Measurements from ENCODE around the gene TMEM183A.

TMEM183A gene

GRCh38 chr1:203072002-203072602 lies 64.9 kb downstream of the TMEM183A start:
- DNase-seq (ENCODE audit: insufficient read length, low spot score) (no peak), FAIRE-seq (no peak)
- TF ChIP-seq PAX5 (IDR thresholded peaks at IDR 0.05; ENCODE audit: insufficient read depth, low read length, severe bottlenecking) (no peak), SPI1 (IDR thresholded peaks at IDR 0.05; ENCODE audit: low read depth, low read length) (no peak), POLR2AphosphoS5 (IDR thresholded peaks at IDR 0.05; ENCODE audit: low read depth, low read length) (no peak), POU2F2 (IDR thresholded peaks at IDR 0.05; ENCODE audit: low read depth, low read length) (no peak), POLR2A (IDR thresholded peaks at IDR 0.05; ENCODE audit: low read depth, low read length) (no peak), TAF1 (IDR thresholded peaks at IDR 0.05; ENCODE audit: low read depth, low read length) (no peak)

GRCh38 chr1:203072911-203073310 lies 65.7 kb downstream of the TMEM183A start:
- DNase-seq (ENCODE audit: insufficient read length, low spot score) (no peak), FAIRE-seq (no peak)
- TF ChIP-seq POLR2AphosphoS5 (IDR thresholded peaks at IDR 0.05; ENCODE audit: low read depth, low read length) (no peak), POU2F2 (IDR thresholded peaks at IDR 0.05; ENCODE audit: low read depth, low read length) (no peak), POLR2A (IDR thresholded peaks at IDR 0.05; ENCODE audit: low read depth, low read length) (no peak), TAF1 (IDR thresholded peaks at IDR 0.05; ENCODE audit: low read depth, low read length) (no peak), SPI1 (IDR thresholded peaks at IDR 0.05; ENCODE audit: low read depth, low read length) (no peak), PAX5 (IDR thresholded peaks at IDR 0.05; ENCODE audit: insufficient read depth, low read length, severe bottlenecking) (no peak)

- TF ChIP-seq TAF1 (IDR thresholded peaks at IDR 0.05; ENCODE audit: low read depth, low read length) (no peak), POLR2AphosphoS5 (IDR thresholded peaks at IDR 0.05; ENCODE audit: low read depth, low read length) (no peak), POU2F2 (IDR thresholded peaks at IDR 0.05; ENCODE audit: low read depth, low read length) (no peak), SPI1 (IDR thresholded peaks at IDR 0.05; ENCODE audit: low read depth, low read length) (no peak), PAX5 (IDR thresholded peaks at IDR 0.05; ENCODE audit: insufficient read depth, low read length, severe bottlenecking) (no peak), POLR2A (IDR thresholded peaks at IDR 0.05; ENCODE audit: low read depth, low read length) (no peak)
- DNase-seq (ENCODE audit: insufficient read length, low spot score) (no peak), FAIRE-seq (no peak)
Observed at GRCh38 chr1:203073469-203073868, 66.3 kb downstream of the TMEM183A start.

Data from GM12891 (cell line).